HL-60/S4 treated with retinoic acid at 250 ng/mL for 4 days and 3 days (cell line): ENCODE results near the gene ABCC1.
"Not testable (repeated sequence)": the region's sequence is repeated elsewhere in the genome, so short reads cannot be mapped to it uniquely, and the experiment has no call there.

Source experiments
- in situ Hi-C: fragments of 300-500 bp; cut with MboI; formaldehyde crosslinking; loops from 2 replicates; pipeline ENCODE4 v1.7.0; 2022; ENCODE audit warnings: low sequenced_read_pairs

ABCC1 gene

DNA sequence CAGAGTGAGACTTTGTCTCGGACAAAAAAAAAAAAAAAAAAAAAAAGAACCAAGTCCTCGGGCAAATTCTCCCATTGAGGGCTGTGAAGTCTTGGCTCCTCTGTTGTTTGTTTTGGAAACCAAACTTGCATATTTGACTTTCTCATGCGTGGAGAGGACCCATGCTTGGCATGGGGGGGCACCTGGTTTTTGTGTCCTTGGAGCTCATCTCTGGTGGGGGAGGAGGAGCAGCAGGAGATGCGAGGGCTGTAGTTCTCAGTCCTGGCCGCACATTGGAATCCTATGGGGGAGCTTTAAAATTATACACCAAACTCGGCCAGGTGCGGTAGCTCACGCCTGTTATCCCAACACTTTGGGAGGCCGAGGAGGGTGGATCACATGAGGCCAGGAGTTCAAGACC, 199.3 kb downstream of the ABCC1 start:
- in situ Hi-C loops: no loop called here

DNA sequence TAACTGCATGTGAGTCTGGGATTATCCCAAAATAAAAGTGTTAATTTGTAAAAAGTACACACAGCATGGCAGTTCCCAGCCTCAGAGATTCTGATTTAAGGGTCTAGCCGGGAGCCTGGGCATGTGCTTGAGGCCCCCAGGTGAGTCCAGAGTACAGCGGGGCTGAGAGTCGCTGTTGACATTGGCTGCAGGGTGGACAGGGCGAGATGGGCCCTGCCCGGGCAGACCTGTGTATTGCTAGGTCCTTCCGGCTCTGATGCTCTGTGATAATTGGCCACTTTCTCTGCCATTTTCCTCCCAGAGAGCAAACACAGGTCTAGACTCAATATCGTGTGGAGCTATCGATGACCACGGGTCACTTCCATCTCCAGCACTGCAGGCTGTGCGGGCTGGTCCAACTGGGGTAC, 200.3 kb downstream of the ABCC1 start:
- in situ Hi-C loops: no loop called here

DNA sequence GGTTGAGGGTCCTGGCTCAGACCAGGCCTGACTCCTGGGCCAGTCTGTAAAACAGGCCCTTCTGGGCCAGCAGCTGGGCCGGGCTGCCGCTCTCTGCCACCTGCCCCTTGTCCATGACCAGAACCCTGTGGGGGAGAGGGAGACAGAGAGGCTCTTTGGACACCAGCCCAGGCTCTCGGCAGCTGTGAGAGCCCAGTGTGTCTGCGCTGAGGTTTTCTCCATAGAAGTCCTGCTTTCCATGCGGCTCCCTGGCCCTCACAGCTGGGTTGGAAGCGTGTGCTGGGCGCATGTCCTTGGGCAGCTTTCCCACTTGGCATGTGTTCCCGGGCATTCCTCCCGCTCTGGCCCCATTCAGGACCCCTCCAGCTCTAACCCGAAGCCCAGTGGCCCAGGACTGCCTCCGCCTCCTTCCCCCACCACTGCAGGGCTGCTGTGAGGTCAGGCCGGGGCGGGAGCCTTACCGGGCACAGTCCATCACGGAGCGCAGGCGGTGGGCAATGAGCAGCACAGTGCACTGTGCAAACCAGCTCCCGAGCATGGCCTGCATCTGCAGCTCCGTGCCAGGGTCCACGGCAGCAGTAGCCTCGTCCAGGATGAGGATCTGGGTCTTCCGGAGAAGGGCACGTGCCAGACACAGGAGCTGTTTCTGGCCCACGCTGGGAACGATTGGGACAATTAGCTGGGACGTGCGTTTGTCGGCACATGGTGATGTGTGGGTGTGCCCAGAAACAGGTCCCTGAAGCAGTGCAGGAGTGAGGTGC, 200.9 kb downstream of the ABCC1 start:
- in situ Hi-C loops: no loop called here

DNA sequence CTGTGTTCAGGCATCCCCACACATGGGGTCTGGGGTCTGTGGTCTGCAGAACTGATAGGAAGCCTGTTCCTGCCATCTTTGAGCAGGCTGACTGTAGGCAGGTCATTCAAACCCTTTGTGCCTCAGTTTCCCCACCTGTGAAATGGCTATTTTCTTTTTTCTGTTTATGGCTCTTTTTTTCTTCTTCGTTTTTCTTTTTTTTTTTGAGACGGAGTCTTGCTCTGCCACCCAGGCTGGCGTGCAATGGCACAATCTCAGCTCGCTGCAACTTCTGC, 201.4 kb downstream of the ABCC1 start:
- in situ Hi-C loops: no loop called here

DNA sequence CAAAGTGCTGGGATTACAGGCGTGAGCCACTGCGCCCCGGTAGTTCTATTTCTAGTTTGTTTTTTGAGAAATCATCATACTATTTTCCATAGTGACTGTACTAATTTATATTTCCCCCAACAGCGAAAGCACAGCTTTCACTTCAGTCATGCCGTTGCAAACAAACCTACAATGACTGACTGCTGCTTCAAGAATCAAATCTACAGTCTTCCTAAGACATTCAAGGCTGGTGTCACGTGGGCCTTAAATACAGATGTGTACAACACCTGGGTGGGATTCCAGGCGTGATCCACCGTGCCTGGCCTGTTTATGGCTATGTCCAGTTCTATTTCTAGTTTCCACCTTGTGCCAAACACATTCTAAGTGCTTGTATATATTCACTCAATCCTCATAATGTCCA, 201.9 kb downstream of the ABCC1 start:
- in situ Hi-C loops: no loop called here

DNA sequence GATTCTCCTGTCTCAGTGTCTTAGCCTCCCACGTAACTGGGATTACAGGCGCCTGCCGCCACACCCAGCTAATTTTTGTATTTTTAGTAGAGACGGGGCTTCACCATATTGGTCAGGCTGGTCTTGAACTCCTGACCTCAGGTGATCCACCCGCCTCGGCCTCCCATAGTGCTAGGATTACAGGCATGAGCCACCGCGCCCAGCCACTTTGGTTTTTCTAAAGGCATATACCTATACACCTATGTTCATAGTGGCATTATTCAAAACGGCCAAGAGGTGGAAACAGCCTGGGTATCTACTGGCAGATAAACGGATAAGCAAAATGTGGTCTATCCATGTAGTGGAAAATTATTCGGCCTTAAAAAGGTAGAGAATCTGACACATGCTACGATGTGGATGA, 203.6 kb downstream of the ABCC1 start:
- in situ Hi-C loops: not testable (repeated sequence)

DNA sequence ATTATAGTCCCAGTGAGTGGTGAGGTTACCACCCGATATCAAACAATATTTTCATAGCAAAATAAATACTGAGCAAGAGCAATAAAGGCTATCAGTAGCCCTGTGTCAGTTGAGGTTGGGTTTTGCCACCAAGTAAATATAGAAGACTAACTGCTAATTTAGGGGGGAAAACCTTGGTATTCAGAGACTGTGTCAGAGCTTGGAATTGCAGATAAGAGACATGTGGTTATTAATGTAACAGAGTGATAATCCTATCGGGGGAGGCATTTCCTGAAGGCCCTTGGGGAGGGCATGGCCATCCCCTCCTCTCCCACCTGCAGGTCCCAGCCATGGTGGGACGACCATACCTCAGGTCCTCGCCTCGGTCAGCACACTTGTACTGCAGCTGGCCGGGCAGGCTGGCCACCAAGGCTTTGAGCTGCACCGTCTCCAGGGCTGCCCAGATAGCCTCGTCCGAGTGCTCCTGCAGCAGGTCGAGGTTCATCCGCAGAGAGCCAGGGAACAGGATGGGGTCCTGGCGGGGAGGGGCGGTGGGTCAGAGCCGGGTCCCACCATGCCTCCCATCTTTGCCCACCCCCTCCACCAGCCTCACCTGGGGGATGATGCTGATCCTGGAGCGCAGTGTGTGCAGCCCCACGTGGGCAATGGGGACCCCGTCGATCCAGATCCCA, 205.0 kb downstream of the ABCC1 start:
- in situ Hi-C loops: no loop called here

DNA sequence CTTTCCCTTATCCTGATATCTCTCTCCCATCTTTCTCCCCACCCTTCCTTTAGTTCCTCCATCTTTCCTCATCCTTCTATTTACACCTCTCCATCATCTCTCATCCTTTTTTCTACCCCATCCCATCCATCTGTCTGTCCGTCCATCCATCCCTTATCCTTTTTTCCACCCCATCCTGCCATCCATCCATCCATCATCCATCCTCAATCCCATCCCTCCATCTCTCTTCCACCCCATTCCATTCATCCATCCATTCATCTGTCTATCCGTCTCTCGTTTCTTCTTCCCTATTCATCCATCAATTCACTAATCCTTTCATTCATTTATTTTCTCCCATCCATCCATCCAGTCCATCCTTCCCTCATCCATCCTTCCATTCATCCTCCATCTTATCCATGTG, 205.8 kb downstream of the ABCC1 start:
- in situ Hi-C loops: no loop called here

DNA sequence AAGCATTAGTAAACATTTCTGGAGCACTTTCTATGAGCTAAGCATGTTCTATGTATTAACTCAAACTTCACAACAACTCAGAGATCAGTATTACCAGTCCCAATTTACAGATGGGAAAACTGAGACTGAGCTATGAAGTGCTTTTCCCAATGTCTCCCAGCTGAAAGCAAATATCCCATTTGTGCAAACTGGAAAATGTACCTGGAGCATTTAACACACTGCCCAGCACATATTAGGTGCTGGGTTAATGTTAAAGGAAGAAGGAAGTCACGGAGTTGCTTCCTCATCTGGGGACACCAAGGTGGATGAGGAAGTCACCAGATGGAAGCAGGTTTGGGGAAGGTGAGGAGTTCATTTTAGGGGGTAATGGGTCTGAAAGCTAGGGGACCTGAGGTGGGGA, 207.8 kb downstream of the ABCC1 start:
- in situ Hi-C loops: no loop called here

DNA sequence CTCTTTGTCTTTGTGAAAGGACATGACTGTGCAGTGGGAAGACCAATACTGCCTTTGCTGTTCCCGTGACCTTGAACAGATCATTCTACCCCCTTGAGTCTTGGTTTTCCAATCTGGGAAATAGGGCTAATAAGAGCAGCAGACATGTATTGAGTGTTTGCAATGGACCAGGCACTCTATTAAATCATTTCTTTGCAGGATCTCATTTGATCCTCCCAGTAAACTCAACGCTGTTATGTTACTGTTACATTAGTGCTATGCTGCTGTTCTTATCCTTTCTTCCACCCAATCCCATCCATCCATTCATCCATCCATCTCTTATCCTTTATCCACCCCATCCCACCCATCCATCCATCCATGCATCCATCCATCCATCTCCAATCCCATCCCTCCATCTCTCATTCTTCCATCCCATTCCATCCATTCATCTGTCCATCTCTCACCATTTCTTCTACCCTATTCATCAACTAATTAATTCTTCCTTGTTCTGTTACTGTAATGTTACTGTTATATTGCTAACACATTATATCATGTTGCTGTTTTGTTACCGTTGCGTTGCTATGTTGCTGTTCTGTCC, 208.8 kb downstream of the ABCC1 start:
- in situ Hi-C loops: no loop called here

DNA sequence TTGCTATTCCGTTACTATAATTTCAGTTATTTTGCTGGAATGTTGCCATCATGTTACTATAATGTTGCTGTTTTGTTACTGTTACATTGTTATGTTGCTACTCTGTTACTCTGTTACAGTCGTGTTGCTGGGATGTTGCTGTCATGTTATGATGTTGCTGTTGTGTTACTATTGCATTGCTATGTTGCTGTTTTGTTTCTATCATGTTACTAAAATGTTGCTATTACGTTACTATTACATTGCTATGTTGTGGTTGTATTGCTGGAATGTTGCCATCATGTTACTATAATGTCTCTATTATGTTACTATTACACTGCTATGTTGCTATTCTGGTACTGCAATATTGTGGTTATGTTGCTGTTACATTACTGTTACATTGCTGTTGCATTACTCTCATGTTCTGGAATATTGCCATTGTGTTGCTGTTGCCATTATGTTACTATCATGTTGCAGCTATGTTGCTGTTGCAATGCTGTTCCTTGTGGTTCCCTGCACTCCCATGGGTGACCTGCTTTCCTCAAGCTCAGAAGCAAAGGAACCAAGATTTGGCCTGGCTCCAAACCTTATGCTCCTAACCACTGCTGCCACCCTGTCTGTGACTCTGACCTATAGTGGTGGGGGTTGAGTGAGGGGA, 209.4 kb downstream of the ABCC1 start:
- in situ Hi-C loops: no loop called here

DNA sequence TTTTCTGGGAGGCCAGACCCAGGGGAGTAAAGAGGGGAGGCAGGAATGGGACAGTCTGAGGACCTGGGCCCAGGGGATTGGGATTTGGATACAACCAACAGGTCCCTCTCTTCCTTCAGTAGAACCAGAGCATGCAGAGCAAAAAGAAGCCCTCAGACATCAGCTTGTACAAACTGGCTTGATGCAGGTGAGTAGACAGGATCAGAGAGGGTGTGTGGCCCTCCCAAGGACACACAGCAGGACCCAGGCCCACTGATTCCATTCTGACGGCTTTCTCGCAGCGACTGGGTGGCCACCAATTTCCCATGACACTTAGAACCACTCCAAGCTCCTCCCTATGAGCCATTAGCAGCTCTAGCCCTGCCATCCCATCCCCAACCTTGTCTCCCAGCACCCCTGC, 210.2 kb downstream of the ABCC1 start:
- in situ Hi-C loops: no loop called here

DNA sequence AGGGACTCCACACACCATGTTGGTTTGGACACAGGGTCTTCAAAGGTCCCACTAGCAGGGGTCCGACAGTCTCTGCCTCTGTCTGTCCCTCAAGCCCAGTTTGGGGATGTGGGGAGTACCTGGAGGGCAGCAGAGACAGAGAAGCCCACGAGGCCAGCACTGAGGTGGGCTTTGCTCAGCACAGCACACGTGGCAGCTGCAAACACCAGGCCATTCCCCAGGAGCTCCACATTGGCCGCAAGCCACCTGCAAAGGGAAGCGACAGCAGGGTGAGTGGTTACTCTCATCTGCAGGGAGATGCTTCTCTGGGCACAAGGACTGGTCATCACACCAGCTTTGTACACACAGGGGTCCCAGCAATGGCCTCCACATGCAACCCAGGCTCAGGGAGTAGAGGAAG, 211.9 kb downstream of the ABCC1 start:
- in situ Hi-C loops: no loop called here

DNA sequence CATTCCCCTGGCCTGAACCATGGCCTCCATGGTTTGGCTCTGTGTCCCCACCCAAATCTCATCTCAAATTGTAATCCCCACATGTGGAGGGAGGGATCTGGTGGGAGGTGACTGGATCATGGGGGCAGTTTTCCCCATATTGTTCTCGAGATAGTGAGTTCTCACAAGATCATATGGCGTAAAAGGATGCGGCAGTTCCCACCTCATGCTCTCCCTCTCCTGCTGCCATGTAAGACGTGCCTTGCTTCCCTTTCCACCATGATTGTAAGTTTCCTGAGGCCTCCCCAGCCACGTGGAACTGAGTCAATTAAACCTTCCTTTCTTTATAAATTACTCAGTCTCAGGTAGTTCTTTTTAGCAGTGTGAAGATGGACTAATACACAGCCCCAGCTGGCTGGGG, 212.4 kb downstream of the ABCC1 start:
- in situ Hi-C loops: not testable (repeated sequence)

DNA sequence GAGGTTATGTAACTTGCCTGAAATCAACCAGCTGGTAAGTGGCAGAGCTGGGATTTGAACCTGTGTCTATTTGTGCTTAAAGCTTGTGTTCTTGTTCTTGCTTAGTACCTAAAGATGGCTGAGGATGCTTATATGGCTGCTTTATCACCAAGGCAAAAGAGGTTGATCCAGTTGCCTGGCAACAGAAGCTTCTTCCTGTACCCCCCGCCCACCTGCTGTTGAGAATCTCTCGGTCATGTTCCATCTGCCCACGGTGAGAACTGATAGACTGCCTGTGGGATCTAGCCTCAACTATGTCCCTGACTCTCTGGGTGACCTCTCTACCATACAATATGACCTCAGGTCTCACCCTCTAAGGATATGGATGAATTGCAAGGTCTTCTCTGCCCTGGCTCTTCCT, 213.2 kb downstream of the ABCC1 start:
- in situ Hi-C loops: no loop called here

DNA sequence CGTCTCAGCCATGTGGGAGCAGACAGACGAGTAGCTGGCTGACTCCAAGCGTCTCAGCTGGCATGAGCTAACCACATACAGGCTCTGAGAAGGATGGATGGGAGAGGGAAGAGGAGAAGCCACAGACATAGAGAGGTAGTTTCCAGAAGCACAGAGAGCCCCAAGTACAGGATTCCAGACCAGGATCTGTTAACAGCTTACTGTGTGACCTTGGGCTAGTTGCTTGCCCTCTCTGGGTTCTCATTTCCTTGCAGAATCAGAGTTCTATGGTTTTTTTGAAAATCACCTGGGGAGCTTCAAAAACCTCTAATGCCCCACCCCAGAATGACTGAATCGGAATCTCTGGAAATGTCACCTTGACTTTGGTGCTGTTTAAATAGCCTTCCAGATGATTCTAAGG, 213.7 kb downstream of the ABCC1 start:
- in situ Hi-C loops: no loop called here

DNA sequence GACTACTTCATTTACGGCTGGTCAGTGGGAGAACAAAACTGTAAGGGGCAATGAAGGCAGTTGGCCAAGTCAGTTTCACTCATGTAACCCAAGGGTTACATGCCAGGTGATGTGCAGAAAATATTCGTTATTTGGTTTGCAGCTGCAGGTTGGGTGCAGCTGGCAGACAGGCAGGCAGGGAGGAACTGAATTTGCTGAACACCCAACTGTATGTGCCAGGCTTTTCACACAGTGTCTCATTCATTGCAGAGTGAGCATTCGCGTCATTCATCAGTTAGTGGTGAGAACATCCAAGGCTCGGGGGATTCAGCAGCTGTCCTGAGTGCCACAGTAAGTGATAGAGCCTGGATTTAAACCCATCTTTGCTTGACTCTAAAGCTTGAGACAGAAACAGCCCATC, 214.2 kb downstream of the ABCC1 start:
- in situ Hi-C loops: no loop called here

DNA sequence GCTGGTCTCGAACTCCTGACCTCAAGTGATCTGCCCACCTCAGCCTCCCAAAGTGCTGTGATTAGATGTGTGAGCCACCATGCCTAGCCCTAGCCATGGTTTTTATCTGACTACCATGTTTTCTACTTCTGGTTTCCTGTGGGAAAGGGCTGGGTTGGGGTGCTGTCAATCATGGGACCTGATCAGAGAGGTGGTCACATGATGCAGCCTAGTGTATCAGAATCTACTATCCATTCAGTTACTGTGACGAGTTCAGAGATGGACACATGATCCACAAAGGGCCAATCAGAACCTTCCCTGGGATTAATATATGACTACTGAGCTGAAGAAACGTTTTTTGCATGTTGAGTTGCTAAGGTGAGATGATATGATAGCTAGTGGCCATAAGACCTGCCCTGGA, 214.8 kb downstream of the ABCC1 start:
- in situ Hi-C loops: no loop called here

DNA sequence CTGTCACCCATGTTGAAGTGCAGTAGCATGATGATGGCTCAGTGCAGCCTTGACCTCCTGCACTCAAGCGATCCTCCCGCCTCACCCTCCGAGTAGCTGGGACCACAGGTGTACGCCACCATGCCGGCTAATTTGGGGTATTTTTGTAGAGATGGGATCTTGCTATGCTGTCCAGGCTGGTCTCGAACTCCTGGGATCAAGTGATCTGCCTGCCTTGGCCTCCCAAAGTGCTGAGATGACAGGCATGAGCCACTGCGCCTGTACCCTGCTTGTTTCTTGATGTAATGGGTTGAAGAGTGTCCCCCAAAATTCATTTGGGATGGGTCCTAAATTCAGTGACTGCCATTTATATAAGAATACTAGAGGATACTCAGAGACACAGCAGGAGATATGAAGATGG, 216.7 kb downstream of the ABCC1 start:
- in situ Hi-C loops: no loop called here

DNA sequence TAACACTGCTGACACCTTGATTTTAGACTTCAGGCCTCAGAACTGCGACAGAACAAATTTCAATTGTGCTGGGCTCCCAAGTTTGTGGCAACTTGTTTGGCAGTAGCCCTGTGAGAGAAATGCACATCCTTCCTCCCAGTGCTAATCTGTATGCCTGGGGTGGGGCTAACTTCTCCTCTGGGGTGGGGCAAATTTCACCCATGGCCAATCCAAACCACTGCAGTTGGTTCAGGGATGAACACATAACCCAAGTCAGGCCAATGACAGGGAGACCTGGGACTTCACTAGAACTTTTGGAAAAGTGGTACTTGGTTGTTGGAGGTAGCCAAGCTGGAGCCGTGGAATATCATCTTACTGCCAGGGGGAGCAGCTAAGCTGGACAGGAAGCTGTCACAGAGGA, 217.5 kb downstream of the ABCC1 start:
- in situ Hi-C loops: no loop called here

DNA sequence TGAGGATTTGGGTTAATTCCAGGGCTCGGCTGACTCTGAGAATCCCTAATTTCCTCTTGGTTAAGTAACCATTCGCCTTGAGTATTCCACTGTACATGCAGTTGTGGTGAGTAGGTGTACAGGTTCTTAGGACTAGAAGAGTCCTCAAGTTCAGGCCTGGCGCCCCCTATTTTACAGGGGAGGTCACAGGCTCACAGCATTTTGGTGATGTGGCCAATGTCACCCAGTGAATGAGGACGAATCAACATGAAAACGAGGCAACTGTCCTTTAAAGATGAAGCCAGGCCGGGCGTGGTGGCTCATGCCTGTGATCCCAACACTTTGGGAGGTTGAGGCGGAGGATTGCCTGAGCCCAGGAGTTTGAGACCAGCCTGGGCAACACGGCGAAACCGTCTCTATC, 218.5 kb downstream of the ABCC1 start:
- in situ Hi-C loops: no loop called here

DNA sequence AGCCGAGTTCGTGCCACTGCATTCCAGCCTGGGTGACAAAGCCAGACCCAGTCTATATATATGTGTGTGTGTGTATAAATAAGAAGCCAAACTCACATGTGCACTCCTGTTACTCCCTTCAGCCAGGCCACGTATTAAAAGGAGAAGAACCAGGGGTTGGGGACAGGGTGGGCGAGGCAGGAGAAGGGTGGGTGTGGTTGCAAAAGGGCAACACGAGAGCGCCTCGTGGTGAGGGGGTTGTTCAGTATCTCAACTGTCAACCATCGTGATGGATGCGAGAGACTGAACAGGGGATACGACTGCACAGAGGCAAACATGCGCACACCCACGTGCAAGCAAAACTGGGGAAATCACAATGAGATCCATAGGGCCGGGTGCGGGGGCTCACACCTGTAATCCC, 219.0 kb downstream of the ABCC1 start:
- in situ Hi-C loops: no loop called here
